HUES6 (cell line): ENCODE measurements around the gene HOXB13.

Experiments used
- H3K27ac ChIP-seq: 2 replicates; pipeline ENCODE4 v1.7.0; 2013; ENCODE audit warnings: low read depth, mild to moderate bottlenecking, low read length, inconsistent platforms
- H3K27me3 ChIP-seq: 2 replicates; pipeline ENCODE4 v1.6.1; 2013; ENCODE audit warnings: low read length; ENCODE audit not compliant: control insufficient read depth, insufficient read depth
- H3K36me3 ChIP-seq: 2 replicates; pipeline ENCODE4 v1.6.1; 2013; ENCODE audit warnings: low read length; ENCODE audit not compliant: control insufficient read depth, insufficient read depth
- H3K4me1 ChIP-seq: 2 replicates; pipeline ENCODE4 v1.6.1; 2013; ENCODE audit warnings: low read length; ENCODE audit not compliant: control insufficient read depth, insufficient read depth
- H3K4me3 ChIP-seq: 2 replicates; pipeline ENCODE4 v1.5.1; 2013; ENCODE audit warnings: low read depth, low read length
- H3K9ac ChIP-seq: one replicate; pipeline ENCODE4 v1.6.1; 2013; ENCODE audit warnings: mild to moderate bottlenecking, low read length
- H3K9me3 ChIP-seq: 2 replicates; pipeline ENCODE4 v1.6.1; 2013; ENCODE audit warnings: low read depth, low read length; ENCODE audit not compliant: control insufficient read depth, insufficient read depth

HOXB13 gene

DNA sequence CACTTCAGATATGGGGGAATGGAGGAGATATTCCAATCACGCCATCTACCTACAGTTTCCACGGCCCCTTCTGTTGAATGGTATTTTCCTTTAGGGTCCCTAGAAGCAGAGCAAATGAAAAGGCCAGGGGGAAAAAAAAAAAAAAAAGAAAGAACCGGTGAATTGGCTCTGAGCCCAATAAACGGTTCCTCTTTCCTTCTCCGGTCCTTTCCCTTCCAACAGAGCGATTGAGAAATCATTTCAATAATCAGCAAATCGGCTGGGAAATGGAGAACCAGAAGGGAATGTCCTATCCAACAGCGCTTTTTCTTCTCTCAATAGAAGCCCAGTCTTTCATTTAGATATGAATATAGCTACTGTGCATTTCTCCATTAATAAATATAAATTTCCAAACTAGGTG, 26.8 kb upstream of the HOXB13 start:
- Histone ChIP-seq H3K4me1 (peaks cover 5% of the 10 kb centered on the region; the same call in 1 of the 2 replicates), H3K27ac (no peak overlapping the region), H3K9ac (no peak overlapping the region), H3K4me3 (peak overlapping the region; percentile 36), H3K36me3 (no peaks in the 10 kb centered on the region), H3K9me3 (no peaks in the 10 kb centered on the region), H3K27me3 (peaks cover 96% of the 10 kb centered on the region)

DNA sequence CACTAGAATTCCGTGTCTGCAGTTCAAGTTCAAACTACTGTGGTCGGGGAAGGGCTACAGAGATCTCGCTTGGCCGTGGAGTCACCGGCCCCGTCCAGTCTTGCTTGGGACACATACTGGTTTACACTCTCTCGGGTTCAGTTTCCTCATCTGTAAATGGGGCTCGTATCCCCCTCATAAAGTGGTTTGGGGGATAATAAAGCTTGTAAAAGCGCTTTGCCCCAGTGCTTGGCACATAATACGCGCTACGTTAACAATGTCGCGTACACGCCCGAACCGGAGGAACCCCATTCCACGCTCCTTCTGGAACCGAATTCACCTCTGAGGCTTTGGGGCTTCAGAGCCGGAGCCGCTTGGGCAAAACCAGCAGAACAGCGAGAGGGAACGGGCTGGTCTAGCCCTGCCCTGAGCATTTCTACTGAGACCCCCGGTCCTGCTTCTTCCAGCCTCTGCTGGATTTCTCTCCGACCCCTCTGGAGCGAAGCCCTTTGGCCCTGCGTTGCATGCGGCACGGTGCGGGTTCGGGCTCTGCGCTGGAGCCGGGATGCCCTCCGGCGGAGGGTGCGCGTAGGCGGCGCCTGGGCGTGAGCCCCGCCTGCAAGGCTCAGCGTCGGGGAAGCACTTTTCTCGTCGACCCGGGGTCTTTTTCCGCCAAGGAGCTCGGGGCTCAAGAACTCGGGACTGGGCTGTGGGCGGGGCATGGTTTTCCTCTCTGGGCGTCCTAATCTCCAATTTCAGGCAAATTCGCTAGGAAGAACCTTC, 26.1 kb upstream of the HOXB13 start:
- Histone ChIP-seq H3K9ac (no peak overlapping the region), H3K27me3 (peaks cover 98% of the 10 kb centered on the region), H3K9me3 (no peaks in the 10 kb centered on the region), H3K27ac (no peak overlapping the region), H3K4me1 (peaks cover 6% of the 10 kb centered on the region; the same call in 1 of the 2 replicates), H3K4me3 (peak overlapping the region; percentile 36), H3K36me3 (no peaks in the 10 kb centered on the region)

DNA sequence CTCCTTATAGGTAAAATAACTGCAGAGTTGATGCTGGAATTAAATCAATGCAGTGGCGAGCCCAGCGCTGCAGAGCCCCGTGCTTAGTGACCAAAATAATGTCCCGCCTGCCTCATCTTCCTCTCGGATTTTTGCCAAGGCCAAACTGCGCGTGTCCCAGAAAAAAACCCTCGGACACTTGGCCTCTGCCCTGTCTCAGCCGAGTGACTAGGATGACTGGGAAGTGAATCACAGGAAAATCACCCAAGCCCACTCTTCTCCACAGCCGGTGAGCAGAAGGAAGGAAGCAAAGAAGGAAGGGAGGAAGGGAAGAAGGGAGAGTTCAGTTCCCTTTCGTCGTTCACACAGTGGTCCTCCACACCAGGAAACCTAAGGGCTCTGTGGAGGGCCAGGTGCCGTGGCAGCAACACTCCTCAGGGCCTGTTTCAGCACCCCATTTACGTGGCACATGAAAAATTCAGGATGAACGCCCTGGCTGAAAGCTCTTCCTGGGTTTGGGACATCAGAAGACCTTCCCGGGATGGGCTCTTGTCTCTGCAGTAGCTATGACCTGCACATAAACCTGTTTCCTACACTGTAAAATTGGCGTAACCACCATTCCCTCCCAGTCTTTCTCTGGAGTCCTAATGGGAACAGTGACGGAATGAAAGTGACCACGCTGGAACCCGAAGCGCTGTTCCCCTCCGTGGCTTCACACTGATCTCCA, 25.4 kb upstream of the HOXB13 start:
- Histone ChIP-seq H3K4me3 (peak overlapping the region; percentile 36; the same call in 1 of the 2 replicates), H3K9me3 (no peaks in the 10 kb centered on the region), H3K27me3 (peaks cover 98% of the 10 kb centered on the region), H3K4me1 (peaks cover 8% of the 10 kb centered on the region; the same call in 1 of the 2 replicates), H3K36me3 (no peaks in the 10 kb centered on the region), H3K9ac (no peak overlapping the region), H3K27ac (no peak overlapping the region)

DNA sequence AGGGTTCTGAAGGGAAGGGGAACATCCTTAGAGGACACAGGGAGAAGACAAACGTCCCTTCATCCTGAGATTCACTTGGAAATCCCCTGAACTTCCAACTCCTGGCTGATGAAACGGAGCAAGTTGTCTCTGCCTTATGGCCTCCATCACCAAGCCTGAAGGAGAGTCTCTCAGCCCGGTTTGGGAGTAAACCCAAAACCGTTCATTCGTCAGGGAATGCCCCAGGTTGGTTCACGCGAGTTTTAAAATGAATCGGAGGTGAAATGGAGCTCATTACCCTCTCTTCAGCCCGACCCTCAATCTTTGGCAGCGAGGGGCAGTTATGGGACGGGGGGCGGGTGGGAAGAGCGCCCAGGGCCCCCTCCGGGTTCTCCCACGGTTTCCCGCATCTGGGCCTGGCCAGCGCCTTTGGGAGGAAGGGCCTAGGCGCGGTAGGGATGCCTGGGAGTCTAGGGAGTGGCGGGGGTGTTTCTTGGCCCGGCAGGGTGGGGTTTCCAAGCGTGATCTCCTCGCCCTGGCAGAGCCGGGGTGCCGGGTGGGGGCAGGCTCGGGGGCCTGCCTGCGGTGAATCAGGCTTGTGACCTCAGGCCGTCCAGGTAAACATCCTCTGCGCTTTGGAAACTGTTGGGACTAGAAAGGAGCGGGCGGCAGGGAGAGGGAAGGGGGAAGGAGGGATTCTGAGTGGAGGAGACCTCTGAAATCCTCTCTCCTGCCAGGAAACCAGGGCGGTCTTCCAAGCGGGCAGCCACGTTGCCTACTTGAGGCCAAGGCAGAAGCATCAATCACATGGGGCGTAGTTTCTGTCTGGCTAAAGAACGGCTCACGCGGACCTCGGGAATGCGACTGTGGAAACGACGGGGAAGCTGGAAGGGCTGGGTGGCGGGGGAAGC, 24.1 kb upstream of the HOXB13 start:
- 0 out of 2 replicates have a peak overlapping the region, but pooled peaks have one; percentile 1 for H3K4me3 ChIP-seq
- no peak overlapping the region for H3K9ac ChIP-seq
- H3K27me3 ChIP-seq = peaks cover 100% of the 10 kb centered on the region
- H3K36me3 ChIP-seq = no peaks in the 10 kb centered on the region
- H3K9me3 ChIP-seq = no peaks in the 10 kb centered on the region
- peaks cover 11% of the 10 kb centered on the region; the same call in 1 of the 2 replicates for H3K4me1 ChIP-seq
- H3K27ac ChIP-seq = no peak overlapping the region

DNA sequence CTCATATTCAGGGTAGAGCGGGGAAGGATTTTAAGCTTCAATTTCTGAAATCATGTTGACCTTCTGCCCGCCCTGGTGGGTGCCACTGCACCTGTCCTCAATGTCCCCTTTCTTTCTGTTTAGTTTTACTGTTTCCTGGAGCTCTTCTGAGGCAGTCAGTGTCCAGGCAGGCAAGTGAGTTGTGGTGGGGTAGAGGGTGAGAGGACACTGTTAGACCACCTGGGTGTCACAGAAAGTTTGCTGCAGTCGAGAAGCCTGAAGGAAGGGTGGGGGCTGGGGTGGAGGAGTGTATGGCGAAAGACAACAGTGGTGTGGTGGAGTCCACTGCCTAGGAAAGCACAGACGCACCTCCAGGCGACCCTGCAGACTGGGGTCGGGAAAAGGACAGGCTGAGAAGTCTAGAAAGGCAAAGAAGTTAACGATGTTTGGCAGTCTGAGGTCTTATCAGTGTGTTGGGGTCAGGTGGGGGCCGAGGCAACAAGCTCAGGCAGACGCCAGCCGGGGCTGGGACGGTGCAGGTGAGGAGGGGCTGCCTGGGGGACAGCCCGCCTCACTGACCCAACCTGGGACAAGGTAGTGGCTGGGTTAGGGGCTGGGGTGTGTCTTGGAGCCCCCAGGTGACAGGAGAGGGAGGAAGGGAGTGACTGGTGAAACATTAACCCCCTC, 23.3 kb upstream of the HOXB13 start:
- H3K27ac ChIP-seq = no peak overlapping the region
- peaks cover 16% of the 10 kb centered on the region; the same call in 1 of the 2 replicates for H3K4me1 ChIP-seq
- H3K9me3 ChIP-seq = no peaks in the 10 kb centered on the region
- H3K9ac ChIP-seq = no peak overlapping the region
- H3K4me3 ChIP-seq = no peak overlapping the region
- H3K27me3 ChIP-seq = peaks cover 100% of the 10 kb centered on the region
- no peaks in the 10 kb centered on the region for H3K36me3 ChIP-seq

DNA sequence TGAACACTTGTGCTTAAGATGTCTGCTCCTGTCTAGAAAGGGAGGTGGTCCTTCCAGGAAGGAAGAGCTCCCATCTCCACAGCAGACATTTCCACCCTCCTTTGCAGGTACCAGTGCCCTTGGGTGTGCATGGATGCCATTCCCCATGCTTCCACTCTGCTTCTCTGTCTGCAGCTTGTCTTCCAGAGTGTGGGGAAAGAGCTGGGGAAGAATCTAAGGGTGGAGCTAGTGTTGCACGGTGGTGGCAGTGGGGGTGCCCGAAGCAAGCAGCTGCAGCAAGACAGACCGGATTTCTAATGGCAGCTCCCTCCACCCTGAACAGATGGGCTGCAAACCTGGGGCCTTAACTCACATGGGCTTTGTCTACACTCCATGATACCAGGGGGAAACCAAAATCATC, 22.6 kb upstream of the HOXB13 start:
- peaks cover 100% of the 10 kb centered on the region for H3K27me3 ChIP-seq
- H3K4me3 ChIP-seq = no peak overlapping the region
- no peak overlapping the region for H3K27ac ChIP-seq
- no peaks in the 10 kb centered on the region for H3K9me3 ChIP-seq
- H3K36me3 ChIP-seq = no peaks in the 10 kb centered on the region
- peaks cover 21% of the 10 kb centered on the region; the same call in 1 of the 2 replicates for H3K4me1 ChIP-seq
- no peak overlapping the region for H3K9ac ChIP-seq

DNA sequence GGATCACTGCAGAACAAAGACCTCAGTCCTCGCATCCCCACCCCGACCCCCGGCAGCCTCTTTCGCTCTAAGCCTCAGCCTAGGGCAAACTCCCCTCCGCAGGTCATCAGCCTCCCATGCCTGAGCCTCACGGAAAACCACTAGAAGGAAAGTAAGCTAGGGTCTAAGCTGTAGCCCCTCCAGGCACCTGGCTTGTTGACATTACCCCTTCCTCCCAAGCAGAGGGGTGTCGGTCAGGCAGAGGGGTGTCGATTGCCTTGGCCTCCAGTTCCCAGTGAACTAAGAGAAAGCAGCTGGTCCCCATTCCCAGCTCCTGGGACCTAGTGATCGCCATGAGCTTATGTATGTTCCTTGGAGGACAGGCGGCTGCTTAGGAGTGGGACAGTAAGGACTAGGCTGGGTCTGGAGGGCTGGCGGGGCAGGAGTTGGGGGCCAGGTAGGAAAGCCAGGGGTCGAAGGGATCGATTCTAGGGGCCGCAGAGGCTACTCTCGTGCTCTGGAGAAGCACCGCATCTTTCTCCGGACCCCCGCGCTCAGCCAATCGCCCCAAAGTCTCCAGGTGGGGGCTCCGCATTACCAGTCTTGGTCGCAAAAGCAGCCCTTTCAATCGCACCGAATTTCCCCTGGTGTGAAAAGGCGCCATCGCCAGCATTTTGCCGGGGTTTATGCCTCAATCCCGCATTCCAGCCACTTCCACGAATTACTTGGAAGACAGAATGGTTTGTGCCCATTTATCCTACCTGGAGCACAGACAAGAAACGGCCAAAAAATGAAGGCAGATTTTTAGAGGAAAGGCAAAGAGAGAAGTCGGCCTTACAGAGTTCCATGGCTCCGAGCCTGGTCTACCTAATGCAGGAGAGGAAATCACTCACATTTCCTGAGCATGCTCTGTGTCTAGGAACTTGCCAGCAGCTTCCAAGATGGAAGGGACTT, 21.3 kb upstream of the HOXB13 start:
- Histone ChIP-seq H3K4me1 (peaks cover 24% of the 10 kb centered on the region; the same call in 1 of the 2 replicates), H3K36me3 (no peaks in the 10 kb centered on the region), H3K9ac (no peak overlapping the region), H3K9me3 (no peaks in the 10 kb centered on the region), H3K27me3 (peaks cover 100% of the 10 kb centered on the region), H3K4me3 (peak overlapping the region; percentile 29; the same call in 1 of the 2 replicates), H3K27ac (no peak overlapping the region)

DNA sequence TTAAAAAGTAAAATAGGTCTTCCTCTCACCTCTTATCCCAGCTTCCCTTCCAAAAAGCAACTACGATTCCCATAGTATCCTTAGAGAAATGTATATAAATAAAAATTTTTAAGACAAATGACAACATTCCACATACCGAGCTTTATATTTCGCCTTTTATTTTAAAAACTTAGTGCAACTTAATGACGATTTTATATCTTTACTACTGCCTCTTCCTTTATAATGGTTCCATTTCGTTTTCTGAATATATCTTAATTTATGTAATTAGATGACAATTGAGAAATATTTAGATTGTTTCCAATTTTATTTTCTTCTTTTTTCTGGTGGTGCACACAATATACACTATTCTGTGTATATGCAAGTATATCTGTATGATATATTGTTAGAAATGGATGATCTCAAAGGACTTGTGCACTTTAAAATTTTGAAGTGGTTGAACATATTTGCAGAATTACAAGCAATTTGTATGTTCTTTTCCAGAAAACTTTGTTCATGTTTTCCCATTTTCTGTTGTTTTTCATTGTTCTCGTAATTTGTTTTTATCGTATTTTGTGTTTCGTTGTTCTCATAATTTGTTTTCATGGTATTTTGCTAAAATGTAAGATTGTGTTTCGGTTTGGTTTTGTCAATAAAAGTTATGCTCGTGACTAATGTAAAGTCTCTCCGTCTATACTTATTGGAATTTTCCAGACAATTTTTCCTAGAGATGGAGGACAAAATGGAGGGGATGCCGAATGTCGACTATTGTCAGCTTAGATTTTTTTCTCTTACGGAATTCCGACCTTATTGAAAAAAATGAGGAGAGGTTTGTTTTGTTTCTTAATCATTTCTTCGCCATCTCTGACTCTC, 20.4 kb upstream of the HOXB13 start:
- peaks cover 100% of the 10 kb centered on the region for H3K27me3 ChIP-seq
- no peak overlapping the region for H3K27ac ChIP-seq
- peaks cover 24% of the 10 kb centered on the region; the same call in 1 of the 2 replicates for H3K4me1 ChIP-seq
- H3K36me3 ChIP-seq = no peaks in the 10 kb centered on the region
- no peak overlapping the region for H3K9ac ChIP-seq
- H3K4me3 ChIP-seq = no peak overlapping the region; the same call in 1 of the 2 replicates
- no peaks in the 10 kb centered on the region for H3K9me3 ChIP-seq
